ENCODE measurements around the gene EML6. TPM values are rescaled to one million over a fixed set of nuclear protein-coding genes. Genes with fewer than 3 reads are reported as not detected.

EML6 gene
- total RNA-seq, 1 experiment from 2014 or later, result 6.6 TPM

GRCh38 chr2:54814389-54815147 is 91.1 kb downstream of the EML6 start (continued):
- TF ChIP-seq TCF7L2 (IDR thresholded peaks at IDR 0.05; ENCODE audit: borderline replicate concordance, extremely low read depth, insufficient read depth, insufficient read length), result no peak

- H4K20me1 ChIP-seq (ENCODE audit: insufficient read depth), result no peaks in the 10 kb centered on the region
- ChIA-PET POLR2A (no interaction called here), RAD21 (ENCODE audit: low non-redundant PET in 1 of 2, low total read pairs in 2 of 2, uncharacterized antibody in 2 of 2, unreplicated experiment in 2 of 2) (no interaction called here), CTCF (no interaction called here)
- H3K79me2 ChIP-seq (ENCODE audit: insufficient read depth, low read length), result no peaks in the 10 kb centered on the region
- H3K9ac ChIP-seq (ENCODE audit: low read length), result no peak overlapping the region
- H3K4me3 ChIP-seq (replicated peaks in 1 of 2; ENCODE audit: low read depth in 1 of 2, low read length in 2 of 2), result no peak overlapping the region
- H3K4me2 ChIP-seq (ENCODE audit: low read length), result no peak overlapping the region
- no peak overlapping the region for H2AFZ ChIP-seq (ENCODE audit: low read depth, low read length, poor library complexity, severe bottlenecking)
- no peaks in the 10 kb centered on the region for H3K27me3 ChIP-seq (ENCODE audit: insufficient read depth, low read length)
- ATAC-seq (no peak), DNase-seq (ENCODE audit: low read depth, low spot score) (no peak)
- intact Hi-C loops (cut with micrococcal nuclease), result no loop called here
- no TSS peak for BruUV-seq (replicated peaks)
- H3K27ac ChIP-seq (ENCODE audit: low read depth, low read length), result no peak overlapping the region
- no peaks in the 10 kb centered on the region for H3K4me1 ChIP-seq (ENCODE audit: control insufficient read depth in 1 of 2, insufficient read depth in 2 of 2, low read length in 2 of 2)
- no peaks in the 10 kb centered on the region for H3K36me3 ChIP-seq (ENCODE audit: control insufficient read depth in 1 of 2, insufficient read depth in 2 of 2, low read length in 2 of 2)
- H3K9me3 ChIP-seq (ENCODE audit: control insufficient read depth in 1 of 2, insufficient read depth in 1 of 2, low read depth in 1 of 2, low read length in 2 of 2), result no peaks in the 10 kb centered on the region
- H3K9me2 ChIP-seq (ENCODE audit: insufficient read depth), result no peaks in the 10 kb centered on the region
- TF ChIP-seq ZNF274 (IDR thresholded peaks at IDR 0.05; ENCODE audit: low read depth, low read length), result no peak
- no peak for TF ChIP-seq SIN3A (IDR thresholded peaks at IDR 0.05; ENCODE audit: low read depth)
- TF ChIP-seq ZBTB33 (IDR thresholded peaks at IDR 0.05; ENCODE audit: extremely low read depth, insufficient replicate concordance, low read length), result no peak
- no peak for TF ChIP-seq SRF (IDR thresholded peaks at IDR 0.05; ENCODE audit: low read depth)
- TF ChIP-seq CBX3 (IDR thresholded peaks at IDR 0.05; ENCODE audit: low read depth), result no peak
- TF ChIP-seq YY1 (IDR thresholded peaks at IDR 0.05; ENCODE audit: extremely low read depth, insufficient replicate concordance, low read depth, low read length), result no peak
- TF ChIP-seq ZFX (IDR thresholded peaks at IDR 0.05), result no peak
- TF ChIP-seq EGR1 (IDR thresholded peaks at IDR 0.05; ENCODE audit: low read depth), result no peak
- no peak for TF ChIP-seq REST (IDR thresholded peaks at IDR 0.05; ENCODE audit: low read depth)
- no peak for TF ChIP-seq ELF1 (IDR thresholded peaks at IDR 0.05; ENCODE audit: borderline replicate concordance, low read depth)
- TF ChIP-seq POLR2AphosphoS5 (IDR thresholded peaks at IDR 0.05; ENCODE audit: low read depth, low read length), result no peak
- TF ChIP-seq TCF7L2 (IDR thresholded peaks at IDR 0.05; ENCODE audit: borderline replicate concordance, extremely low read depth, insufficient read depth, insufficient read length), result no peak
- TF ChIP-seq FOSL1 (IDR thresholded peaks at IDR 0.05; ENCODE audit: low read depth), result no peak
- no peak for TF ChIP-seq RAD21 (IDR thresholded peaks at IDR 0.05; ENCODE audit: low read depth)
- TF ChIP-seq EZH2phosphoT487 (IDR thresholded peaks at IDR 0.05; ENCODE audit: borderline replicate concordance), result no peak
Observed at GRCh38 chr2:54815148-54815539, 91.7 kb downstream of the EML6 start.

All from HCT116 (cell line).